Loucy (cell line): ENCODE results near the gene CWC22.

Source experiments
- H2AFZ ChIP-seq: fragments of 200-600 bp; sonication (generic); 2 replicates; pipeline ENCODE4 v1.6.0; 2016; ENCODE audit warnings: antibody characterized with exemption, mild to moderate bottlenecking, low read length, moderate library complexity
- H3F3A ChIP-seq: fragments of 200-600 bp; 2 replicates; pipeline ENCODE4 v1.6.0; 2016; ENCODE audit warnings: antibody characterized with exemption, low read depth, mild to moderate bottlenecking
- H3K27me3 ChIP-seq: fragments of 200-600 bp; sonication (generic); 2 replicates; pipeline ENCODE4 v1.6.1; 2014; ENCODE audit warnings: low read length, mild to moderate bottlenecking; ENCODE audit not compliant: insufficient read depth, poor library complexity, severe bottlenecking
- H3K36me3 ChIP-seq: fragments of 200-600 bp; sonication (generic); 2 replicates; pipeline ENCODE4 v1.6.1; 2016; ENCODE audit warnings: low read length; ENCODE audit not compliant: insufficient read depth
- H3K4me1 ChIP-seq: fragments of 200-600 bp; sonication (generic); 2 replicates; pipeline ENCODE4 v1.5.1; 2014; ENCODE audit warnings: low read length, mild to moderate bottlenecking; ENCODE audit not compliant: insufficient read depth, poor library complexity, severe bottlenecking
- H3K4me2 ChIP-seq: fragments of 200-600 bp; sonication (generic); 2 replicates; pipeline ENCODE4 v1.6.0; 2014; ENCODE audit warnings: antibody characterized with exemption, low read length, low read depth, mild to moderate bottlenecking; ENCODE audit not compliant: poor library complexity, severe bottlenecking
- H3K4me3 ChIP-seq: fragments of 200-600 bp; sonication (generic); 2 replicates; pipeline ENCODE4 v1.5.1; 2014; ENCODE audit warnings: low read length, mild to moderate bottlenecking, mixed read lengths; ENCODE audit not compliant: poor library complexity, severe bottlenecking
- H3K79me2 ChIP-seq: fragments of 200-600 bp; sonication (generic); 2 replicates; pipeline ENCODE4 v1.6.1; 2014; ENCODE audit warnings: low read length; ENCODE audit not compliant: insufficient read depth
- H3K9ac ChIP-seq: fragments of 200-600 bp; sonication (generic); 2 replicates; pipeline ENCODE4 v1.6.0; 2014; ENCODE audit warnings: mild to moderate bottlenecking, low read depth, low read length, moderate library complexity; ENCODE audit not compliant: poor library complexity, severe bottlenecking
- H3K9me2 ChIP-seq: fragments of 200-600 bp; sonication (generic); replicated peaks from 2 replicates; pipeline ENCODE4 v1.6.1; 2016; ENCODE audit warnings: low read depth, low read length, mixed read lengths
- H3K9me3 ChIP-seq: fragments of 200-600 bp; sonication (generic); 2 replicates; pipeline ENCODE4 v1.6.1; 2014; ENCODE audit warnings: mild to moderate bottlenecking, antibody characterized with exemption, low read length, low read depth; ENCODE audit not compliant: insufficient read depth
- H4K20me1 ChIP-seq: fragments of 200-600 bp; sonication (generic); 2 replicates; pipeline ENCODE4 v1.6.0; 2014; ENCODE audit warnings: antibody characterized with exemption, low read length, mild to moderate bottlenecking; ENCODE audit not compliant: insufficient read depth, poor library complexity, severe bottlenecking
- EZH2phosphoT487 ChIP-seq: fragments of 200-600 bp; IDR thresholded peaks from 2 replicates; pipeline ENCODE4 v1.6.1; 2018; ENCODE audit warnings: antibody characterized with exemption, mild to moderate bottlenecking, moderate library complexity, borderline replicate concordance
- TF ChIP-seq, protein P1 (sequence below): fragments of 200-600 bp; sonication (generic); conservative IDR thresholded peaks from 2 replicates; pipeline ENCODE4 v1.5.1; 2014; ENCODE audit warnings: mild to moderate bottlenecking, antibody characterized with exemption, low read length

Gene CWC22

DNA sequence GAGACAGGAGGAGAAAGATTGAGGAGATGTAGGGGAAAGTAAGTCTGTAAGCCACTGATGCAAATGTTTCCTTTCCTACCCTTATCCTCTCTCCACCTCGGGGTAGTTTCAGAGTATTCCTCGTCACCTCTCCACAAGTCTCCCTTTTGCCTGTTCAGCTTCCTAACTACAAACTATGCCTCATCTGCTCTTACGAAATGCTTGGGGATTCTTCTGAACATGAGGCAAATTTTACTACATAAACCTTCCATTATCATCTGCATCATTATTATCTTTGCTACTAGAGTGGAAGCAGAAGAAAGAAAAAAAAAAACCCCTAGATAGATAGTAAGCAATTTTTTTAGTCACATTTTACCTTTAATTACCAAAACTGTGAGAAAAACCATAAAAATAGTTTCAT is 43.1 kb upstream of the CWC22 start:
- no peak for TF ChIP-seq EZH2phosphoT487
- TF ChIP-seq, protein P1, sequence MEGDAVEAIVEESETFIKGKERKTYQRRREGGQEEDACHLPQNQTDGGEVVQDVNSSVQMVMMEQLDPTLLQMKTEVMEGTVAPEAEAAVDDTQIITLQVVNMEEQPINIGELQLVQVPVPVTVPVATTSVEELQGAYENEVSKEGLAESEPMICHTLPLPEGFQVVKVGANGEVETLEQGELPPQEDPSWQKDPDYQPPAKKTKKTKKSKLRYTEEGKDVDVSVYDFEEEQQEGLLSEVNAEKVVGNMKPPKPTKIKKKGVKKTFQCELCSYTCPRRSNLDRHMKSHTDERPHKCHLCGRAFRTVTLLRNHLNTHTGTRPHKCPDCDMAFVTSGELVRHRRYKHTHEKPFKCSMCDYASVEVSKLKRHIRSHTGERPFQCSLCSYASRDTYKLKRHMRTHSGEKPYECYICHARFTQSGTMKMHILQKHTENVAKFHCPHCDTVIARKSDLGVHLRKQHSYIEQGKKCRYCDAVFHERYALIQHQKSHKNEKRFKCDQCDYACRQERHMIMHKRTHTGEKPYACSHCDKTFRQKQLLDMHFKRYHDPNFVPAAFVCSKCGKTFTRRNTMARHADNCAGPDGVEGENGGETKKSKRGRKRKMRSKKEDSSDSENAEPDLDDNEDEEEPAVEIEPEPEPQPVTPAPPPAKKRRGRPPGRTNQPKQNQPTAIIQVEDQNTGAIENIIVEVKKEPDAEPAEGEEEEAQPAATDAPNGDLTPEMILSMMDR = no peak
- Histone ChIP-seq H3K79me2 (no peaks in the 10 kb centered on the region), H3K4me2 (no peak overlapping the region)

GRCh38 chr2:180048251-180048650 is 41.2 kb upstream of the CWC22 start:
- Histone ChIP-seq H4K20me1 (no peaks in the 10 kb centered on the region), H3K79me2 (no peaks in the 10 kb centered on the region), H3K4me1 (no peaks in the 10 kb centered on the region), H3K9me2 (no peaks in the 10 kb centered on the region), H3K9ac (no peak overlapping the region), H2AFZ (no peak overlapping the region), H3K4me2 (no peak overlapping the region), H3K36me3 (no peaks in the 10 kb centered on the region), H3K27me3 (no peaks in the 10 kb centered on the region), H3F3A (no peaks in the 10 kb centered on the region), H3K4me3 (no peak overlapping the region), H3K9me3 (no peaks in the 10 kb centered on the region)
- TF ChIP-seq, protein P1 = no peak
- no peak for TF ChIP-seq EZH2phosphoT487

More for the DNA sequence above, 43.1 kb upstream of the CWC22 start:
- H2AFZ ChIP-seq = no peak overlapping the region
- no peak overlapping the region for H3K9ac ChIP-seq
- no peaks in the 10 kb centered on the region for H3K27me3 ChIP-seq
- H3F3A ChIP-seq = no peaks in the 10 kb centered on the region
- H3K4me1 ChIP-seq = no peaks in the 10 kb centered on the region
- H3K36me3 ChIP-seq = no peaks in the 10 kb centered on the region
- no peaks in the 10 kb centered on the region for H3K9me2 ChIP-seq
- H3K9me3 ChIP-seq = no peaks in the 10 kb centered on the region
- H3K4me3 ChIP-seq = no peak overlapping the region
- no peaks in the 10 kb centered on the region for H4K20me1 ChIP-seq

GRCh38 chr2:180046776-180047175 is 39.7 kb upstream of the CWC22 start:
- no peaks in the 10 kb centered on the region for H3K27me3 ChIP-seq
- no peaks in the 10 kb centered on the region for H3F3A ChIP-seq
- TF ChIP-seq EZH2phosphoT487 = no peak
- TF ChIP-seq, protein P1 = no peak
- no peaks in the 10 kb centered on the region for H3K79me2 ChIP-seq
- no peaks in the 10 kb centered on the region for H3K9me3 ChIP-seq
- no peak overlapping the region for H3K4me3 ChIP-seq
- no peak overlapping the region for H2AFZ ChIP-seq
- H3K4me1 ChIP-seq = no peaks in the 10 kb centered on the region
- no peaks in the 10 kb centered on the region for H4K20me1 ChIP-seq
- no peak overlapping the region for H3K4me2 ChIP-seq
- H3K9me2 ChIP-seq = no peaks in the 10 kb centered on the region
- no peak overlapping the region for H3K9ac ChIP-seq
- H3K36me3 ChIP-seq = no peaks in the 10 kb centered on the region
